GM19025 (cell line): ENCODE data around the gene NOTCH3.

Experiments used
- ATAC-seq: cut with Tn5 transposase; IDR thresholded peaks from one replicate; pipeline ENCODE4 v1.9.1; 2021; ENCODE audit warnings: mild to moderate bottlenecking, low read depth, moderate library complexity; ENCODE audit not compliant: unreplicated experiment

Gene NOTCH3

GRCh38 chr19:15111758-15112157 lies 89.0 kb downstream of the NOTCH3 start:
- no peak for ATAC-seq

- no peak for ATAC-seq
Measured at GRCh38 chr19:15110418-15110815, 90.4 kb downstream of the NOTCH3 start.

DNA sequence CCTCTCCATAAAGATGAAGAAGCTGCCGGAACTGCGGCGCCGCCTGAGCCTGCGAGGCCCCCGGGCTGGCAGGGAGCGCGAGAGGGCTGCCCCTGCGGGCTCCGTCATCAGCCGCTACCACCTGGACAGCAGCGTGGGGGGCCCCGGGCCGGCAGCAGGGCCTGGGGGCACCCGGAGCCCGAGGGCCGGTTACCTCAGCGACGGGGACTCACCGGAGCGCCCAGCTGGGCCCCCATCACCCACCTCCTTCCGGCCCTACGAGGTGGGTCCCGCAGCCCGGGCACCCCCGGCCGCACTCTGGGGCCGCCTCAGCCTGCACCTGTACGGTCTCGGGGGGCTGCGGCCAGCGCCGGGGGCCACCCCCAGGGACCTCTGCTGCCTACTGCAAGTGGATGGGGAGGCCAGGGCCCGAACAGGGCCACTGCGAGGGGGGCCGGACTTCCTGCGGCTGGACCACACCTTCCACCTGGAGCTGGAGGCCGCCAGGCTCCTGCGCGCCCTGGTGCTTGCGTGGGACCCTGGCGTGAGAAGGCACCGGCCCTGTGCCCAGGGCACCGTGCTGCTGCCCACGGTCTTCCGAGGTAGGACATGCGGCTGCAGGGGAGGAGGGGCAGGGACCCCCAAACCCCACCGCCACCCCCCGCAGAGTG lies 90.9 kb downstream of the NOTCH3 start:
- no peak for ATAC-seq
